GM12865 (cell line): ENCODE results near the gene IFI27L1.

Experiments used
- DNase-seq: peaks from one replicate; pipeline ENCODE4 v3.0.0; 2010; ENCODE audit warnings: low read depth
- H3K4me3 ChIP-seq: 2 replicates; pipeline ENCODE4 v1.5.1; 2011; ENCODE audit warnings: mild to moderate bottlenecking, low read depth, low read length, control low read depth
- TF ChIP-seq, protein P1 (sequence below): IDR thresholded peaks from 2 replicates; pipeline ENCODE4 v1.5.1; 2011; ENCODE audit warnings: low read length, control low read depth, low read depth, inconsistent platforms; ENCODE audit not compliant: insufficient read depth; ENCODE audit errors: missing control alignments

IFI27L1 gene

DNA sequence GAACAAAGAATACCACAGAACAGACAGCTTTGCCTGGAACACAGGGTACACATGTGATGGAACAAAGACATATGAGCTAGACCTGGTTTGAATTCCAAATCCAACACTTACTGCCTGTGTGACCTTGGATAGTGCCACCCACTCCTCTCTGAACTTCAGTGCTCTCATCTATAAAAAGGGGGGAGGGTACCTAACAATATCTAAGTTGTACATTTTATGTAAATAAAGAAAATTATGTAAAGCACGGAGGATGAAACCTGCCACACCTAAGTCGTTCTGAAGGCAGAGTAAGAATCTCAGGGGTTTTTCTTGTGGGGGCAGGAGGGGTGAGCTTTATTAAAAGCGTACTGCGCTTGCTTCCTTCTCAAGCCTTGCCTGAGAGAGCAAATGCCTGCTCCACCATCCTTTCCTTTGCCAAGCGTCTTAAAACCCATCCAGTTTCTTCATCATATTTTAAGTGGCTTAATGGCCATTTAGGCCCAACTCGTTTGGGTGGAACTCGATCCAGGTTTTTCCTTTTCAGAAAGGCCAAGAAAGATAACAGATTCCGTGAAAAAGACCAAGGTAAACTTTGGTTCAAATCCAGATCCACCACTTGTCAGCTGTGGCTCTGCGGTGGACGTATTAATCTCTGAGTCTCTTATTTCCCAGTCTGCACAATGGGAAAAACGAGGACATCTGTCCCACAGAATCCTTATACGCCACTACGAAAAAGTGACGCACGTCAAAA, 1.1 kb upstream of the IFI27L1 start:
- TF ChIP-seq, protein P1, sequence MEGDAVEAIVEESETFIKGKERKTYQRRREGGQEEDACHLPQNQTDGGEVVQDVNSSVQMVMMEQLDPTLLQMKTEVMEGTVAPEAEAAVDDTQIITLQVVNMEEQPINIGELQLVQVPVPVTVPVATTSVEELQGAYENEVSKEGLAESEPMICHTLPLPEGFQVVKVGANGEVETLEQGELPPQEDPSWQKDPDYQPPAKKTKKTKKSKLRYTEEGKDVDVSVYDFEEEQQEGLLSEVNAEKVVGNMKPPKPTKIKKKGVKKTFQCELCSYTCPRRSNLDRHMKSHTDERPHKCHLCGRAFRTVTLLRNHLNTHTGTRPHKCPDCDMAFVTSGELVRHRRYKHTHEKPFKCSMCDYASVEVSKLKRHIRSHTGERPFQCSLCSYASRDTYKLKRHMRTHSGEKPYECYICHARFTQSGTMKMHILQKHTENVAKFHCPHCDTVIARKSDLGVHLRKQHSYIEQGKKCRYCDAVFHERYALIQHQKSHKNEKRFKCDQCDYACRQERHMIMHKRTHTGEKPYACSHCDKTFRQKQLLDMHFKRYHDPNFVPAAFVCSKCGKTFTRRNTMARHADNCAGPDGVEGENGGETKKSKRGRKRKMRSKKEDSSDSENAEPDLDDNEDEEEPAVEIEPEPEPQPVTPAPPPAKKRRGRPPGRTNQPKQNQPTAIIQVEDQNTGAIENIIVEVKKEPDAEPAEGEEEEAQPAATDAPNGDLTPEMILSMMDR: no peak

DNA sequence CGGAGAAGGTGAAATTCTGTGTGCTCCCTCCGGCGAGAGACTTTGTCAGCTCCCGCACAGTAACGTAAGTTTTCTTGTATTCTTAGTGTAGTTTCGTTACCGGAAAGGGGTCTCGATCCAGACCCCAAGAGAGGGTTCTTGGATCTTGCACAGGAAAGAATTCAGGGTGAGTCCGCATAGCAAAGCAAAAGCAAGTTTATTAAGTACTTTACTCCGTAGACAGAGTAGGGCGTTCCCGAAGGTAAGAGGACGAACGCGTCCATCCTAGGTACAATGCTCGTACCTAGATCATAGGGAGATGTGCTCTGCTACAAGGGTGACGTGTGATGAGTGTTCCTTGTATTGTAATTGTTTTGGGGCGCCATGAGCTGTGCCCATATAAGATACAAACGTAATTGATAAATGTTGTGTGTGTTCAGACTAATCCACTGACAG, 293 bp downstream of the IFI27L1 start:
- TF ChIP-seq, protein P1: no peak
- peak; percentile 33 for DNase-seq
- peak overlapping the region; percentile 78 for H3K4me3 ChIP-seq

More for the DNA sequence above, 1.1 kb upstream of the IFI27L1 start:
- H3K4me3 ChIP-seq: peak overlapping the region; percentile 78
- peak; percentile 36 for DNase-seq

DNA sequence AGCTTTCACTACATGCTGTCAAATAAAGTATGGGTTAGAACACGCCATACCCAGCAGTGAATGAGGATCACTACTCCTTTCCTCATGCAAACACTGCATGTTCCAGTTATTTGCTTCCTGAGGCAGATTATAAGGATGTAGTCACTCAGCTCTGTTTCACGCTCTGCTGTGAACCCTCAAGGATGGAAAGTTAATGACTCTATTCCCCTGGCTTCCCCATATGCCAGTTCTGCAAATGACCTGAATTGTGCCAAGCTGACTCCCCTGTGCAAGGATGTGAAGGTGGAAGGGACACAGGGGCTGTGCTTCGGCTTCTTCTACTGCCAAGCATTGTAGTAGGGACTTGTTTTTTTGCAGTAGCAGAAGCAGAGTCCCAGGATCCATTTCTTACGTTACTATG, 6.8 kb downstream of the IFI27L1 start:
- H3K4me3 ChIP-seq: no peak overlapping the region
- no peak for DNase-seq
- TF ChIP-seq, protein P1: no peak

DNA sequence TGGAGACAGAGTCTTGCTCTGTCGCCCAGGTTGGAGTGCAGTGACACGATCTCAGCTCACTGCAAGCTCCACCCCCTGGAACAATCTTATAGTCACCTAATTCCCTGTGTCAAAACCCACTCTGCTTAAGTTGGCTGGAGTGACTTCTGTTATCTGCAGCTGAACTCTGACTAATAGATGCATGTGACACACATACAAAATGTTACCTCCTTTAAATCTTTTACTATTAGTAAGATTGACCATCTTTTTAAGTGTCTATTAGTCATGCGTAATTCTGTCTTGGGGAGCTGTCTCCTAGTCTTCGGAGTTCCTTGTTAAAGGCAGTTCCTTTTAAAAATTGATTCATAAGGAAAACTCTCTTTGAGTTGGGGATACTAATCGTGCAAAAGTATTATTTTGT, 7.4 kb downstream of the IFI27L1 start:
- no peak overlapping the region for H3K4me3 ChIP-seq
- DNase-seq: no peak
- TF ChIP-seq, protein P1: no peak

DNA sequence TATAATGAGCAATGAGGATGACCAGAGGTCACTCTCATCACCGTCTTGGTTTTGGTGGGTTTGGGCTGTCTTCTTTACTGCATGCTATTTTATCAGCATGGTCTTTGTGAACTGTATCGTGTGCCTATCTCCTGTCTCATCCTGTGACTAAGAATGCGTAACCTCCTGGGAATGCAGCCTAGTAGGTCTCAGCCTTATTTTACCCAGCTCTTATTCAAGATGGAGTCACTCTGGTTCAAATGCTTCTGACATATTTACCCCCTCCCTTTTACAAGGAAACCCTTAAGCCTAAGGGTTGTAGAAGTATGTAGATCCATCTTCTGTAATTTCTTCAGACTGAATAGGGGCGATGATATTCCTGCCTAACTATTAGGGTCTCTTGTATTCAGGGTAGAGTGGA, 8.4 kb downstream of the IFI27L1 start:
- TF ChIP-seq, protein P1: no peak

DNA sequence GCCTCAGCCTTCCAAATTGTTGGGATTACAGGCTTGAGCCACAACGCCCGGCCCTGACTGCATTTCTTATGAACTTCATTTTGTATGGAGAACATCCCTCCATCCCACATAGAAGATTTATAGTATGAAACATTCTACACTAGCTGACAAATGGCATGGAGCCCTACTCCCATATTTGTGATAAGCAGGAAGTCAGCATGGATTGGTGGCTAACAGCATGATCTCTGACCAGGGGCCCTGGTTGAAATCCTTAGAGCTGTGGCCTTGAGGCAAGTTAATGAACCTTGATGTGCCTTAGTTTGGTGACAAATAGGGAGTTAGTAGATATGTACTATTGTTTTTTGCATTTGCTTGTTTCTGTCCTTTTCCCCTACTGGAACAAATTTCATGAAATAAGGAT, 12.3 kb downstream of the IFI27L1 start:
- TF ChIP-seq, protein P1: no peak
- DNase-seq: no peak
- H3K4me3 ChIP-seq: no peak overlapping the region

More for the DNA sequence above, 8.4 kb downstream of the IFI27L1 start:
- no peak for DNase-seq
- no peak overlapping the region for H3K4me3 ChIP-seq

DNA sequence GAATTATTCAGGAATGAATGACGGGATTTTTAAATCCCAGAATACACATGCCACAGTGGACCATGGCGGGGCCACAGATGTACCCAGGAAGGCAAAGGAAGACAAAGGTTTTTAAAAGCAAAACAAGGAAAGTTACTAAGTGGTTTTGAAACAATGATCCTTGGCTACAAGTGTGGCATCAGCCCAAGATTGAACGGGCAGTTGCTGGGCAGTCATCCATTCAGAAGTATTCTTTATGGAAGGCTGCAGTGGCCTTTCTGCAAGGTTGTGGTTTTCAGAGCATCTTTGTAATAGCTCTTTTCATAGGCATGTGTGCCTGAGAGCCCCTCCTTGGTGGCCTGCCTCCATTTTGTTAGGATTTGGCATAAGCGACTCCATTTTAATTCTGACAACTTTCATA, 16.0 kb downstream of the IFI27L1 start:
- no peak overlapping the region for H3K4me3 ChIP-seq
- DNase-seq: no peak
- TF ChIP-seq, protein P1: no peak
